Measurements from ENCODE around the gene CTNNB1.

Gene CTNNB1

DNA sequence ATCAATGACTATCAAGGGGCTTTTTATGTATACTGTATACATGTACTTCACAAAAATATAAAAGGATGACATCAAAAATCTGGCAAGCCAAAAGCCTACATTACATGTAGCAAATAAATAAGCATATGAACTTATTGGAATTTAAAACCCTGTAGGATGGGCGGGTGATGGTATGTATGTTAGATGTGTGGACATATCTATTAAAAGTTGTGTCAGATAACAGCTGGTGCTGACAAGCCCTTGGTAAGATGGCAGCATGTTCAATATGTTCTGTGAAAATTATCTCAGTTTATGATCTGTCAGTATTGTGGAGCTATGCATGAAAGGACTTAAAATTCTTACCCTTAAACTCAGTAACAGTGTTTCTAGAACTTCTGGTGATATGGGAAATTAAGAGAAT, 20.1 kb downstream of the CTNNB1 start:
- ChIA-PET CTCF (interaction anchor here (1.1 to 1.5 kb wide), 3 partner anchors 13 to 26 kb away, joined by 3 to 5 read pairs (median 4); partner anchors contain the start of gene CTNNB1), POLR2A (interaction anchor here (0.5 kb wide), 1 partner anchor 19 kb away, joined by 4 read pairs; no protein-coding TSS in a partner anchor)
- TF ChIP-seq, protein P1, sequence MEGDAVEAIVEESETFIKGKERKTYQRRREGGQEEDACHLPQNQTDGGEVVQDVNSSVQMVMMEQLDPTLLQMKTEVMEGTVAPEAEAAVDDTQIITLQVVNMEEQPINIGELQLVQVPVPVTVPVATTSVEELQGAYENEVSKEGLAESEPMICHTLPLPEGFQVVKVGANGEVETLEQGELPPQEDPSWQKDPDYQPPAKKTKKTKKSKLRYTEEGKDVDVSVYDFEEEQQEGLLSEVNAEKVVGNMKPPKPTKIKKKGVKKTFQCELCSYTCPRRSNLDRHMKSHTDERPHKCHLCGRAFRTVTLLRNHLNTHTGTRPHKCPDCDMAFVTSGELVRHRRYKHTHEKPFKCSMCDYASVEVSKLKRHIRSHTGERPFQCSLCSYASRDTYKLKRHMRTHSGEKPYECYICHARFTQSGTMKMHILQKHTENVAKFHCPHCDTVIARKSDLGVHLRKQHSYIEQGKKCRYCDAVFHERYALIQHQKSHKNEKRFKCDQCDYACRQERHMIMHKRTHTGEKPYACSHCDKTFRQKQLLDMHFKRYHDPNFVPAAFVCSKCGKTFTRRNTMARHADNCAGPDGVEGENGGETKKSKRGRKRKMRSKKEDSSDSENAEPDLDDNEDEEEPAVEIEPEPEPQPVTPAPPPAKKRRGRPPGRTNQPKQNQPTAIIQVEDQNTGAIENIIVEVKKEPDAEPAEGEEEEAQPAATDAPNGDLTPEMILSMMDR (IDR thresholded peaks at IDR 0.05; ENCODE audit: control extremely low read depth, extremely low read depth, low read depth, missing control alignments) = no peak
- DNase-seq (ENCODE audit: extremely low spot score) = no peak

DNA sequence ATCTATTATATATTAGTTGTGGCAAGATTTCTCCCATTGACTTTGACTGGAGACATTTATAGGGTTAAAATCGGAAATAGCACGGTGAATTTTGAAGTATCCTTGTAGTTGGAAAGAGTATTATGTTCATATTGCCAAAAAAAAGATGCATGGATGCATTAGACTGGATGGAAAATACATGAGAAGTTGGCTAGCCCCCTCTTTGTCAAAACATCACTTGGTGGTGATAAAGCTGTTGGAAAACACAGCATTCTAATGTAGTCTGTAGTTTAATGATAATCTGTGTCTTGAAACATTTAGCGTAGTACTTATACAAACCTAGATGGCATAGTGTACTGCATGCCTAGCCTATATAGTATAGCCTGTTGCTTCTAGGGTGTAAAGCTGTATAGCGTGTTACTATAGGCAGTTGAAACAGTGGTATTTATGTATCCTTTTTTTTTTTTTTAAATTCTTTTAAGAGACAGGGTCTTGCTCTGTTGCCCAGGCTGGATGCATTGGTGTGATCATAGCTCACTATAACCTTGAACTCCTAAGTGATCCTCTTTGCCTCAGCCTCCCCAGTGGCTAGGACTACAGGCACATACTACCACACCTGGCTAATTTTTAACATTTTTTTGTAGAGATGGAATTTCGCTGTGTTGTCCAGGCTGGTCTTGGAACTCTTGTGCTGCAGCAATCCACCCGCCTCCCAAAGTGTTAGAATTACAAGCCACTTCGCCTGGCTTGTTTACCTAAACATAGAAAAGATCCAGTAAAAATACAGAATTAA, 21.8 kb downstream of the CTNNB1 start:
- DNase-seq (ENCODE audit: extremely low spot score) = no peak
- POLR2A ChIA-PET = no interaction called here
- TF ChIP-seq, protein P1 (IDR thresholded peaks at IDR 0.05; ENCODE audit: control extremely low read depth, extremely low read depth, low read depth, missing control alignments) = no peak
- CTCF ChIA-PET = interaction anchor here (1.5 kb wide), 1 partner anchor 24 kb away, joined by 3 read pairs; no protein-coding TSS in a partner anchor

DNA sequence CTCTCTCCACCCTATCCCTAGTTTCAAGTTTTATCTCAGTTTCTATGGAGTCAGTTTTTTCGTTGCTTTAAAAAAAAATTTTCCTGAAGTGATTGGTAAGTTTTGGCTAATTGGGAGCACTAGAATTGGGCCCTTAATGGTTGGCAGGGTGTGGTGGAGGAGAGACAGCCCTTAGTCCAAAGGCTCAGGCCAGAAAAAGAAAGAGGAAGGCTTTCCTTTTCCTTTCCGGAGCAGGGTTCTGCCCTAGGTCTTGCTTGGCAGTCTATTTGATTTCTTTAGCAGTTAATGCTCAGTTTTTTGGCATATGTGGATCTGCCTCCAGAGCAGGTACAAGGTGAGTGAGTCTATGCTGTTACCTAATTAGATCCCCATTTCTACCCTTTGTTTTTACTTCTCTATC, 22.7 kb downstream of the CTNNB1 start:
- TF ChIP-seq, protein P1 (IDR thresholded peaks at IDR 0.05; ENCODE audit: control extremely low read depth, extremely low read depth, low read depth, missing control alignments) = no peak

DNA sequence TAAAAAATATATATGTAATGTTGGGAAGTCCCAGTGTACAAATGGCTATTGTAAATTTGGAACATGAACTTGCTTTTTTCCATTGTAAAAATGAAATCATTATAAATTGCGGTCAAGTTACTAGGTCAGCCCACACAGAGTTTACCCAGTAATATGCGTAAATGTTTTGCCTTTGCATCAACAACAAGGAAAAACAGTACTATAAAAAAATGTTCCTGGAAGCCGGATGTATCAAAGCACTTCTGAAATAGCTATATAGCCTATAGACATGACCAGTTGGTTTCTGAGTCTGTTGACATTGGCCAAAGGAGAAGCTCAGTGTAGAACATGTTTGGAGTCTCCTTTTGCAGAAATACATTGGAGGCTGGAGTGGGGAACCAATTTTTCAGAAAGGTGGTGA, 23.2 kb downstream of the CTNNB1 start:
- ChIA-PET CTCF (interaction anchor here (0.7 kb wide), 1 partner anchor 9 kb away, joined by 3 read pairs; no protein-coding TSS in a partner anchor), POLR2A (no interaction called here)
- TF ChIP-seq, protein P1 (IDR thresholded peaks at IDR 0.05; ENCODE audit: control extremely low read depth, extremely low read depth, low read depth, missing control alignments) = no peak

More for the DNA sequence above, 22.7 kb downstream of the CTNNB1 start:
- ChIA-PET POLR2A (no interaction called here), CTCF (no interaction called here)
- no peak for DNase-seq (ENCODE audit: extremely low spot score)

DNA sequence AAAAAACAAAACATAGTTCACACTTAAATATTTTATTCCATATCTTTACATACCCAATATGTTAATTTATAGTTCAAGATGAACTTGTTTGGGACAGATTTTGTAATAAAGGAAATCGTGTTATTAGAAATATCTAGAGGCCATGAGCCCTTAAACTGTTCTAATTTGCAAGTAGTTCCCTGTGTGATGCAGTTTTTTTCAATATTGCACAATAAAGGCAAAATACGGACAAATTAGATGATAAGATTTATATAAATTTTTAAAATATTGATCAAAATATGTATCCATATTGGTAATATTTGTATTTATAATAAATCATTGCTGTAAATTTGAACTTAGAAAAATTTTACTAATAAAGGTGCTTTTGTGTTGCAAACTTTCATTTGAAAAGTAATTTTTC, 23.8 kb downstream of the CTNNB1 start:
- TF ChIP-seq, protein P1 (IDR thresholded peaks at IDR 0.05; ENCODE audit: control extremely low read depth, extremely low read depth, low read depth, missing control alignments) = no peak
- POLR2A ChIA-PET = no interaction called here

More for the DNA sequence above, 23.2 kb downstream of the CTNNB1 start:
- no peak for DNase-seq (ENCODE audit: extremely low spot score)

DNA sequence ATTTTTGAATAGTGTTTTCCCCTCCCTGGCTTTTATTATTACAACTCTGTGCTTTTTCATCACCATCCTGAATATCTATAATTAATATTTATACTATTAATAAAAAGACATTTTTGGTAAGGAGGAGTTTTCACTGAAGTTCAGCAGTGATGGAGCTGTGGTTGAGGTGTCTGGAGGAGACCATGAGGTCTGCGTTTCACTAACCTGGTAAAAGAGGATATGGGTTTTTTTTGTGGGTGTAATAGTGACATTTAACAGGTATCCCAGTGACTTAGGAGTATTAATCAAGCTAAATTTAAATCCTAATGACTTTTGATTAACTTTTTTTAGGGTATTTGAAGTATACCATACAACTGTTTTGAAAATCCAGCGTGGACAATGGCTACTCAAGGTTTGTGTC, 24.4 kb downstream of the CTNNB1 start:
- ChIA-PET CTCF (interaction anchor here (1.5 to 2.2 kb wide), 2 partner anchors 8 to 15 kb away, joined by 3 to 13 read pairs; no protein-coding TSS in a partner anchor), POLR2A (no interaction called here)
- no peak for DNase-seq (ENCODE audit: extremely low spot score)
- TF ChIP-seq, protein P1 (IDR thresholded peaks at IDR 0.05; ENCODE audit: control extremely low read depth, extremely low read depth, low read depth, missing control alignments) = no peak

More for the DNA sequence above, 23.8 kb downstream of the CTNNB1 start:
- CTCF ChIA-PET = interaction anchor here (0.7 kb wide), 1 partner anchor 10 kb away, joined by 3 read pairs; no protein-coding TSS in a partner anchor
- no peak for DNase-seq (ENCODE audit: extremely low spot score)

All from GM10248 (cell line).